HUES48 (cell line): ENCODE measurements around the gene GSG1L2.
"Not testable (repeated sequence)": the region's sequence is repeated elsewhere in the genome, so short reads cannot be mapped to it uniquely, and the experiment has no call there.

ENCODE experiments used
- H3K27ac ChIP-seq: one replicate; pipeline ENCODE4 v1.7.0; 2013; ENCODE audit warnings: low read depth, low read length, inconsistent platforms
- H3K27me3 ChIP-seq: 2 replicates; pipeline ENCODE4 v1.6.1; 2013; ENCODE audit warnings: mild to moderate bottlenecking, low read length; ENCODE audit not compliant: control insufficient read depth, insufficient read depth
- H3K36me3 ChIP-seq: 2 replicates; pipeline ENCODE4 v1.6.1; 2013; ENCODE audit warnings: low read length; ENCODE audit not compliant: control insufficient read depth, insufficient read depth
- H3K4me1 ChIP-seq: 2 replicates; pipeline ENCODE4 v1.6.1; 2013; ENCODE audit warnings: mild to moderate bottlenecking, low read length; ENCODE audit not compliant: control insufficient read depth, insufficient read depth
- H3K4me3 ChIP-seq: 2 replicates; pipeline ENCODE4 v1.5.1; 2013; ENCODE audit warnings: mild to moderate bottlenecking, low read depth, low read length
- H3K9ac ChIP-seq: 2 replicates; pipeline ENCODE4 v1.6.1; 2013; ENCODE audit warnings: mild to moderate bottlenecking, low read depth, low read length, moderate library complexity
- H3K9me3 ChIP-seq: 2 replicates; pipeline ENCODE4 v1.6.1; 2013; ENCODE audit warnings: low read length; ENCODE audit not compliant: control insufficient read depth, insufficient read depth

The GSG1L2 gene

DNA sequence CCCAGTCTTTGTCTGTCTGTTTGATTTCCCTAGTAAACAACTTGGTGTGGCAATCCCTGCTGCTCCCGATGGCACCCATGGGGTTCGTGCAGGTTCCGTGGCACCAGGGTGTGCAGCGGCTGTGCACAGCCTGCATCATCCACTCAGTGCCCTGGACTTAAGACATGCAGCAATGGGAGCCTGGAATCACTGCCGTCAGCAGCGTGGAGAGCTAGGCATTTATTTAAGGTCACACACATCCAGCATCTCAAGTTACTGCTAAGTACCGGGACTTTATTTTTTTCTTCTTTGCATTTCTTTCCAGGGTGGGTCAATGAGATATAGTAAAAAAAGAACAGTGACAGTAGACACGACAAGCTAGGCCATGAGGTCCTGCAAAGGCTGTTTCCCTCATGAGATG is 33.3 kb downstream of the GSG1L2 start:
- H3K9me3 ChIP-seq: no peaks in the 10 kb centered on the region
- no peaks in the 10 kb centered on the region for H3K27me3 ChIP-seq
- H3K4me3 ChIP-seq: no peak overlapping the region
- H3K4me1 ChIP-seq: no peaks in the 10 kb centered on the region
- H3K27ac ChIP-seq: no peak overlapping the region
- H3K36me3 ChIP-seq: no peaks in the 10 kb centered on the region
- no peak overlapping the region for H3K9ac ChIP-seq

GRCh38 chr17:9784544-9784943 is 37.3 kb downstream of the GSG1L2 start:
- Histone ChIP-seq H3K27me3 (no peaks in the 10 kb centered on the region), H3K9ac (no peak overlapping the region), H3K4me3 (no peak overlapping the region), H3K27ac (no peak overlapping the region), H3K9me3 (no peaks in the 10 kb centered on the region), H3K36me3 (no peaks in the 10 kb centered on the region), H3K4me1 (no peaks in the 10 kb centered on the region)

GRCh38 chr17:9783465-9783864 is 38.4 kb downstream of the GSG1L2 start:
- H3K27me3 ChIP-seq, H3K4me3 ChIP-seq, H3K36me3 ChIP-seq, H3K4me1 ChIP-seq, H3K27ac ChIP-seq, H3K9me3 ChIP-seq, H3K9ac ChIP-seq: not testable (repeated sequence)

- Histone ChIP-seq H3K4me3 (no peak overlapping the region), H3K4me1 (no peaks in the 10 kb centered on the region), H3K27ac (no peak overlapping the region), H3K27me3 (no peaks in the 10 kb centered on the region), H3K9ac (no peak overlapping the region), H3K36me3 (no peaks in the 10 kb centered on the region), H3K9me3 (no peaks in the 10 kb centered on the region)
These were observed 38.8 kb downstream of the GSG1L2 start for GRCh38 chr17:9783050-9783449.

GRCh38 chr17:9780552-9780951 is 41.3 kb downstream of the GSG1L2 start:
- H3K27ac ChIP-seq: no peak overlapping the region
- no peak overlapping the region for H3K4me3 ChIP-seq
- H3K36me3 ChIP-seq: no peaks in the 10 kb centered on the region
- H3K9me3 ChIP-seq: no peaks in the 10 kb centered on the region
- H3K9ac ChIP-seq: no peak overlapping the region
- no peaks in the 10 kb centered on the region for H3K27me3 ChIP-seq
- no peaks in the 10 kb centered on the region for H3K4me1 ChIP-seq

GRCh38 chr17:9776911-9777310 is 45.0 kb downstream of the GSG1L2 start:
- H3K36me3 ChIP-seq: no peaks in the 10 kb centered on the region
- no peaks in the 10 kb centered on the region for H3K9me3 ChIP-seq
- no peaks in the 10 kb centered on the region for H3K27me3 ChIP-seq
- no peak overlapping the region for H3K9ac ChIP-seq
- H3K27ac ChIP-seq: no peak overlapping the region
- H3K4me3 ChIP-seq: no peak overlapping the region
- no peaks in the 10 kb centered on the region for H3K4me1 ChIP-seq

- H3K9ac ChIP-seq: no peak overlapping the region
- H3K4me3 ChIP-seq: no peak overlapping the region
- no peaks in the 10 kb centered on the region for H3K4me1 ChIP-seq
- no peak overlapping the region for H3K27ac ChIP-seq
- H3K36me3 ChIP-seq: no peaks in the 10 kb centered on the region
- H3K27me3 ChIP-seq: no peaks in the 10 kb centered on the region
- no peaks in the 10 kb centered on the region for H3K9me3 ChIP-seq
These were observed 49.2 kb downstream of the GSG1L2 start for GRCh38 chr17:9772658-9773057.

DNA sequence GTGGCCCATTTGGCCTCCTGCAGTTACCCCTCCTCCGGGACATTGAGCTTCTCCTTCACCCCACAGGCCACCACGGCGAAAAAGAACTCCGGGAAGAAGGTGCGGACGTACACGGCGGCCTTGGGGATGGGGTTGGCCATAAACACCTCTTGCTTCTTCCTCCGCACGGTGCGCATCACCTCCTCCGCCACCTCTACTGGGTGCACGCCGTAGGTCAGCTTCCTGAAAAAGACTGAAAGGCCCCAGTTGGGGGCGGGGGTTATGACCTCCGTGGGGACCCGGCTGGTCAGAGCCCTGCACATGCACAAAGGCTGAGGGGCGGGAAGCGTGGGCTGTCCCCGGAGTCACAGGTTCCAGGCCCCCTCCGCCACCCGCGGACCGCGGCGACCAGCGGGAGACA is 50.4 kb downstream of the GSG1L2 start:
- Histone ChIP-seq H3K4me3 (no peak overlapping the region), H3K9ac (no peak overlapping the region), H3K4me1 (no peaks in the 10 kb centered on the region), H3K27ac (no peak overlapping the region), H3K9me3 (no peaks in the 10 kb centered on the region), H3K36me3 (no peaks in the 10 kb centered on the region), H3K27me3 (no peaks in the 10 kb centered on the region)

- Histone ChIP-seq H3K27ac (no peak overlapping the region), H3K4me1 (no peaks in the 10 kb centered on the region), H3K9me3 (no peaks in the 10 kb centered on the region), H3K4me3 (no peak overlapping the region), H3K36me3 (no peaks in the 10 kb centered on the region), H3K9ac (no peak overlapping the region), H3K27me3 (no peaks in the 10 kb centered on the region)
These were observed 52.7 kb downstream of the GSG1L2 start for GRCh38 chr17:9769036-9769695.

DNA sequence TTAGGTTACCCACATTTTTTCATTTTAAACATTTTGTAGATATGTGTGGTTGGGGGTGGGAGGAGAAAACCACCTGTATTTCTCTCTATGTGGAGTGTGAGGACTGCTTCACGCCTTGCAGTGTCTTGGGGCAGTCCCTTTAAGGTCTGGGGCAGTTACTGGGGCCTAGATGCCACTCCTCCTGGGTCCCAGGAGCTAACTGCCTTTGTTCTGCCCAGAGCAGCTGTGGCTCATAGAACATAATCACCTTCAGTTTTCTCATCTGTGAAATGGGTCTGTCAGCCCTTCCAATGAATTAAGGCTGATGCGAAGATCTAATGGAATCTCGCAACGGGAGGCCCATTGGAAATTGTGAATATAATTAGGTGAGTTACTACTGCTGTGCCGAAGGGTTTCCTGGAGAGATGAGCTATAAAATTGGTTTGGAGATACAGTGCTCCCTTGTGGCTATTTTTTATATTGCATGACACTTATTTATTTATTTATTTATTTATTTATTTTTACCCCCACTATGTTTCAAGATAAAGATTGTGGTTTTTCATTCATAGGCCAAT is 53.4 kb downstream of the GSG1L2 start:
- Histone ChIP-seq H3K27ac (no peak overlapping the region), H3K36me3 (no peaks in the 10 kb centered on the region), H3K9ac (no peak overlapping the region), H3K4me3 (no peak overlapping the region), H3K9me3 (no peaks in the 10 kb centered on the region), H3K4me1 (no peaks in the 10 kb centered on the region), H3K27me3 (no peaks in the 10 kb centered on the region)

- Histone ChIP-seq H3K27me3 (no peaks in the 10 kb centered on the region), H3K9ac (no peak overlapping the region), H3K36me3 (no peaks in the 10 kb centered on the region), H3K27ac (no peak overlapping the region), H3K9me3 (no peaks in the 10 kb centered on the region), H3K4me3 (no peak overlapping the region), H3K4me1 (no peaks in the 10 kb centered on the region)
These were observed 54.4 kb downstream of the GSG1L2 start for GRCh38 chr17:9767432-9767991.
